KMS-11 (cell line): ENCODE data around the gene UBTD1.

ENCODE experiments used
- H2AFZ ChIP-seq: fragments of 200-600 bp; sonication (generic); 2 replicates; pipeline ENCODE4 v1.6.1; 2016; ENCODE audit warnings: antibody characterized with exemption, mixed run types, low read depth
- H3K27ac ChIP-seq: fragments of 200-600 bp; sonication (generic); 2 replicates; pipeline ENCODE4 v1.6.1; 2016; ENCODE audit warnings: mild to moderate bottlenecking, mixed run types
- H3K27me3 ChIP-seq: fragments of 200-600 bp; sonication (generic); 2 replicates; pipeline ENCODE4 v1.6.1; 2017; ENCODE audit warnings: mild to moderate bottlenecking, low read depth, mixed run types, moderate library complexity; ENCODE audit not compliant: insufficient read depth
- H3K36me3 ChIP-seq: fragments of 200-600 bp; sonication (generic); 2 replicates; pipeline ENCODE4 v1.6.1; 2017; ENCODE audit warnings: mild to moderate bottlenecking, mixed run types; ENCODE audit not compliant: insufficient read depth
- H3K4me1 ChIP-seq: fragments of 200-600 bp; sonication (generic); 2 replicates; pipeline ENCODE4 v1.6.1; 2016; ENCODE audit warnings: mild to moderate bottlenecking, low read depth, mixed run types; ENCODE audit not compliant: poor library complexity, severe bottlenecking
- H3K4me2 ChIP-seq: fragments of 200-600 bp; sonication (generic); 2 replicates; pipeline ENCODE4 v1.7.0; 2016; ENCODE audit warnings: mild to moderate bottlenecking, mixed run types
- H3K4me3 ChIP-seq: fragments of 200-600 bp; sonication (generic); IDR thresholded peaks from 2 replicates; pipeline ENCODE4 v1.6.1; 2017; ENCODE audit warnings: low read depth, low read length, mixed read lengths; ENCODE audit not compliant: insufficient read depth
- H3K79me2 ChIP-seq: fragments of 200-600 bp; sonication (generic); 2 replicates; pipeline ENCODE4 v1.6.1; 2016; ENCODE audit warnings: low read depth, mixed run types; ENCODE audit not compliant: insufficient read depth
- H3K9ac ChIP-seq: fragments of 200-600 bp; sonication (generic); 2 replicates; pipeline ENCODE4 v1.6.1; 2016; ENCODE audit warnings: mild to moderate bottlenecking, mixed run types
- H4K20me1 ChIP-seq: fragments of 200-600 bp; sonication (generic); 2 replicates; pipeline ENCODE4 v1.6.1; 2016; ENCODE audit warnings: mild to moderate bottlenecking, mixed run types; ENCODE audit not compliant: insufficient read depth
- CTCF ChIP-seq: fragments of 200-600 bp; sonication (generic); conservative IDR thresholded peaks from 2 replicates; pipeline ENCODE4 v1.6.1; 2017; ENCODE audit warnings: low read depth, mild to moderate bottlenecking, antibody characterized with exemption, low read length, moderate library complexity, mixed read lengths

Gene UBTD1

DNA sequence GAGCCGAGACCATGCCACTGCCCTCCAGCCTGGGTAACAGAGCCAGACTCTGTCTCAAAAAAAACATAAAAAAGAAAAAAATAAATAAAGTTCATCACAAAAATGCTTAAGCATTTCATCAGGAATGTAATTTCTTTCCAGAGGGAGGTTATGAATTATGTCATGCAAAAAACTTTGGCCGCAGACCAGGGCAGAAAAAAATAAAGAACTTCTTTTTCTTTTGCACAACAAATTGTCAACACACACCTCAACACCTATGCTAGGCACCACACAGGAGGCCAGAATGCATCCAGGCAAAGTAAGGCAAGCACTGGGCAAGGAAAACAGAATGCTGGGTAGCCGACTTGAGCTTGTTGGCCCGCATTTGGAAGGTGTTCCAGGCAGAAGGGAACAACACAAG is 94.7 kb downstream of the UBTD1 start:
- Histone ChIP-seq H3K27ac (no peak overlapping the region), H3K4me3 (no peak overlapping the region), H4K20me1 (no peaks in the 10 kb centered on the region), H3K79me2 (no peaks in the 10 kb centered on the region), H2AFZ (no peak overlapping the region), H3K27me3 (no peaks in the 10 kb centered on the region), H3K9ac (no peak overlapping the region), H3K4me2 (no peak overlapping the region), H3K4me1 (peaks cover 9% of the 10 kb centered on the region), H3K36me3 (no peaks in the 10 kb centered on the region)
- no peak for TF ChIP-seq CTCF

DNA sequence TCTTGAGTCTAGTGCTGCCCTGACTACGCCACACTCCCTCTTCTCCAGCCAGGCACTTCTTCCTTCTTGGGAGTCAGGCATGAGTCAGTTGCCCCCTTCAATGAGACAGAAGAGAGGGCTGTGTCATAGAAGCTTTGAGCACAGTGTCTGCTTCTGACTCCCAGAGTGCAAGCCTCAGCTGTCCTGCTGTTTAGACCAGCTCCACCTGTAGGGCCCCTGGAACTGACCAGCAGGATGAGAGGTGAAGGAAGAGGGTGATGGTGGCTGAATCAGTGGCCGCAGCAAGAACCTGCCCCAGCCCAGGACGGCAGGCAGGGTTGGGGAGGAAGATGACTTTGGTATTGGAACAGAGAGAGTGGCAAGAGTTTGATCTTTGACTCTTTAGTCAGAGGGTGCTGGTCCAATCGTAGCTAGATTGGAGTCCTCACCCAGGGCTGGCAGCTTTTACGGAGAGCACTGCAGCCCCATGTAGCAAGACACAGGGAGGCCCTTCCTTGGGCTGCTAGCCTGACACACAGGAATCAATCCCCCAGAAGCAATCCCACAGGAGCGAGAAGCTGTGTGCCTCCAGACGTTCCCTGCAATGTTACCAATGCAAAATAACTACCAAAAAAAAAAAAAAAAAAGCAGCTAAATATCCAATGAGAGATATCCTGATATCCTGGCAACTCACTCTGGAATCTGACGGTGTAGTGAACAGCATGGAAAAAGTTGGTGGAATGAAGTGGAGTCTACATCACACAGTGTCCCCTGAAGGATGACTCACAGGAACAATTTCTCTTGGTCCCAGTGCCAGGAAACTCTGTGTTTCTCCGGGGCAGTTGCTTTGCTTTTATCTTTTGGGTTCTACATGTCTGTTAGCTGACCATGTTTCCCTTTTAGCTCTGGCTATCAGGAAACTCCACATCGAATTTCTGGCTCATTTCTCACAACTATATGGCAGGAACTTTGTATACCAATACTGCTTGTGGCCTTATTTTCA is 97.7 kb downstream of the UBTD1 start:
- Histone ChIP-seq H3K79me2 (no peaks in the 10 kb centered on the region), H3K4me2 (no peak overlapping the region), H3K4me3 (no peak overlapping the region), H3K9ac (no peak overlapping the region), H3K36me3 (no peaks in the 10 kb centered on the region), H3K27me3 (no peaks in the 10 kb centered on the region), H2AFZ (no peak overlapping the region), H3K27ac (no peak overlapping the region), H4K20me1 (no peaks in the 10 kb centered on the region), H3K4me1 (peaks cover 9% of the 10 kb centered on the region)
- no peak for TF ChIP-seq CTCF

DNA sequence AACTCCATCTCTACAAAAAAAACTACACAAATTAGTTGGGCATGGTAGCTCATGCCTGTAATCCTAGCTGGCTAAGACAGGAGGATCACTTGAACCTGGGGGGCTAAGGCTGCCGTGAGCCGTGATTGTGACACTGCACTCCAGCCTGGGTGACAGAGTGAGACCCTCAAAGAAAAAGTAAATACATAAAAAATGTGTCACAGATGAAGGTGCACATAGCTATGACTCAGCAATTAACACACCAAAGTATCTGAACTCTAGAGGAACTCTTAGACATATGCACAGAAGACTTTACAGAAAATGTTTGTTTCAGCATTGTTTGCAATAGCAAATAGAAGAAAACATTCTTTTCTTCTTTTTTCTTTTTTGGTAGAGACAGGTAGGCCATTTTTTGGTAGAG is 99.1 kb downstream of the UBTD1 start:
- no peak overlapping the region for H2AFZ ChIP-seq
- TF ChIP-seq CTCF: no peak
- no peaks in the 10 kb centered on the region for H4K20me1 ChIP-seq
- H3K4me2 ChIP-seq: no peak overlapping the region
- no peak overlapping the region for H3K27ac ChIP-seq
- H3K79me2 ChIP-seq: no peaks in the 10 kb centered on the region
- no peak overlapping the region for H3K4me3 ChIP-seq
- no peaks in the 10 kb centered on the region for H3K27me3 ChIP-seq
- H3K9ac ChIP-seq: no peak overlapping the region
- H3K4me1 ChIP-seq: peaks cover 9% of the 10 kb centered on the region
- H3K36me3 ChIP-seq: no peaks in the 10 kb centered on the region

DNA sequence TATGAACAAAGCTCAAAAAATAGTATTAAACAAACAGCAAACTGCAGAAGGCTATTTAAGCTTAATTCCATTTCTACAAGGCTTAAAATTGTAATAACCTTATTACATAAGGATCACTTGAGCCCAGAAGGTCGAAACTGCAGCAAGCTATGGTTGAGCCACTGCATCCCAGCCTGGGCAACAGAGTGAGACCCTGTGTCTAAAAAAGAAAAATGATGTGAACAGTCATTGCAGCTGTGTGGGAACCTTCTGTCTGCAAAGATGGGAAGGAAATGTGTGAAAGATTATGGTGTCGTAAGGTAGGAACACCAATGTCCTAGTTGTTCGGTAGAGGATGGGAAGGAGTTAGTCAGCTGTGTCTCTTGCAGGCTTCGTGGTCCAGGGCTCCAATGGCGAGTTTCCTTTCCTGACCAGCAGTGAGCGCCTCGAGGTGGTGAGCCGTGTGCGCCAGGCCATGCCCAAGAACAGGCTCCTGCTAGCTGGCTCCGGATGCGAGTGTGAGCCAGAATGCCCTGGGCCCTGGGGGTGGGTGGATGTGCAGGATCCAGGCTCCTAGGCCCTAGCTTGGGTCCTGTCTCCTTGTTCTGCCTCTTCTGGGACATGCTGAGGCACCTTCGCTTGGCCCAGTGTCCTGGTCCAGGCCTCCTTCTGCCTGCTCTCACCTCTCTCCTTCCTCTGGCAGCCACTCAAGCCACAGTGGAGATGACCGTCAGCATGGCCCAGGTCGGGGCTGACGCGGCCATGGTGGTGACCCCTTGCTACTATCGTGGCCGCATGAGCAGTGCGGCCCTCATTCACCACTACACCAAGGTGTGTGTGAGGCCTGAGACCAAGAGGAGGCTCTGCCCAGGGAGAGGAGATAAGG is 99.9 kb downstream of the UBTD1 start:
- Histone ChIP-seq H3K79me2 (no peaks in the 10 kb centered on the region), H3K4me2 (no peak overlapping the region), H3K4me3 (no peak overlapping the region), H3K4me1 (peaks cover 9% of the 10 kb centered on the region), H3K36me3 (no peaks in the 10 kb centered on the region), H2AFZ (no peak overlapping the region), H3K27ac (no peak overlapping the region), H3K27me3 (no peaks in the 10 kb centered on the region), H4K20me1 (no peaks in the 10 kb centered on the region), H3K9ac (no peak overlapping the region)
- no peak for TF ChIP-seq CTCF
